Stimulated activated CD4-positive, alpha-beta T cell treated with anti-CD3 and anti-CD28 coated beads, Interleukin-12 subunit alpha, Interleukin-12 subunit beta, amount 100 ng/mL, for 24 hours (primary cell): ENCODE results near the gene BICD1.

Experiments used
- DNase-seq, 2 experiments: peaks; one replicate each; pipeline ENCODE4 v3.0.0-alpha.2; 2020; ENCODE audit warnings: low read depth in 2 of 2

Gene BICD1

GRCh38 chr12:32277774-32278173 is 171.1 kb downstream of the BICD1 start:
- no peak for DNase-seq

DNA sequence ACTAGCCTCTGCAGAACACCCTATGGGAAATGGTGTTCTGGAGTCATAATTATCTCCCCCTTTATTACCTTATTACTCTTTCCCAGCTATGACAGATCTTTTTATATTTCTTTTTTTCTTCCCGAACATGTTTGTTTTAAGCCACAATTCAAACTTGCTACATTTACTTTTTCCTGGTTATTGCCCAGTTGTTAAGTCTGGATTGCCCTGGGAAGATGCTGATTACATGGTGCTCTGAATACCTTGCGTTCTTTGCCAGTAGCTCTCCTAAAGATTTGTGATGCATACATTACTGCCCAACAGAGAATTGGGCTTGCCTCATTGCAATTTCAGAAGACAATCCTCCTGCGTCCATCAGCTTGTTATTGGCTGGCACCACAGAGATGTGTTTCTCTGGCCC is 174.5 kb downstream of the BICD1 start:
- no peak for DNase-seq

GRCh38 chr12:32284561-32284960 is 177.9 kb downstream of the BICD1 start:
- no peak for DNase-seq

GRCh38 chr12:32285021-32285420 is 178.4 kb downstream of the BICD1 start:
- no peak for DNase-seq

DNA sequence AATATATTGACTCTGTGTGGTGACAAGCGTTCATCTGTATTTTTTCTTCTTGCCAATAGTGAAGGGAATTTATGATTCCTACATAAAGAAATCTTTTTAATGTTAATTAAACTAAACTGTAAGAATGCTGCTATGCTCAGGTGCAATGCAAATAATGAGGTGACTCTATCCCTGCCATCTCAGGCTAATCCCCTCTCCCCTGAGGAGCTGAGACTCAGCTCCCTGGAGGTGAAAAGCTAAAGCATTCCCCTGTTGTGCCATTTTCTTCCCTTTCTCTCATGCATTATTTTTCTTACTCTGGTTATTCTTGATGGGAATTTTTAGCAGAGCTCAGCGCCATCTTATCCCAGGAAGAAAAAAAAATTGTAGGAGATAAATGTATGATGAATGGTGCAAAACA is 178.8 kb downstream of the BICD1 start:
- DNase-seq: no peak

DNA sequence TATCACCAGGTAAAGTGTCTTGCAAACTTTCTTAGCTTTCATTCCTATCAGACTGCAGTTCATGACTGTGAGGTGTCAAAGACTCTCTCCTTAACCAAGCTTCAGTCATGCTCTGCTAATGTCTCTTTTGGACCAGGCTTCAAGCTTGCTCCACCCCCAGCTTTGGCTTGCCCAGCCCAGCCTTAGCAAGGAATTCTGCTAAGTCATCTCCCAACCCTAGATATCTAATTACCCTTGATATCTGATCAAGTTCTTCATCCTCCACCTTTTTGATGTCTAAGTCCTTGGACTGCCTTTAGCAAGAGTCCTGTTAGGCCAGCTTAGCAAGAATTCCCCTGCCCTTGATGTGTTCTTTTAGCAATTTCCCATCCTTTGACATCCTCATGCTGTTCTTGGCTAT is 183.8 kb downstream of the BICD1 start:
- no peak for DNase-seq

GRCh38 chr12:32292151-32292550 is 185.5 kb downstream of the BICD1 start:
- no peak for DNase-seq

DNA sequence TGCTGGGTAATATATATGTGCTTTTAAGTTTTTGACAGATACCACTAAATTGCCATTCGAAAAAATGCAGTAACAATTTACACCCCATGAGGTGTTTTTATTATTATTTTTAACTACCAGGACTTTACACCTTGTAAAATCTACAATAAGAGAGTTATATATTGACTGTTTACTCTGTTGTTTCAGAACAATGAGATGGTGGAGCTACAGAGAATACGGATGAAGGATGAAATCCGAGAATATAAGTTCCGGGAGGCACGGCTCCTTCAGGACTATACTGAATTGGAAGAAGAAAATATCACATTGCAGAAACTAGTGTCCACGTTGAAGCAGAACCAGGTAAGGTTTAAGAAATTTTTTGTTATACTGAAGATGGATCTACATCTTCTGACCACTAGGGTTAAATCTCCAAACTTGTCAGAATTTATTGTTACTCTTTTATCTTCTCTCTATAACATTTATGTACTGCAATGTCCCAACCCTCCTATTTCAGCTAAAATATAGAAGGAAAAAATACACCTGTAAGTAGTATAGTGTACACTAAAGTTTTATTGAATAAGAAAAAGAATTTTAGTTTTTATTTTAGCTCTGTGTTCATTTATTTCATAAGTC is 187.3 kb downstream of the BICD1 start:
- no peak for DNase-seq

DNA sequence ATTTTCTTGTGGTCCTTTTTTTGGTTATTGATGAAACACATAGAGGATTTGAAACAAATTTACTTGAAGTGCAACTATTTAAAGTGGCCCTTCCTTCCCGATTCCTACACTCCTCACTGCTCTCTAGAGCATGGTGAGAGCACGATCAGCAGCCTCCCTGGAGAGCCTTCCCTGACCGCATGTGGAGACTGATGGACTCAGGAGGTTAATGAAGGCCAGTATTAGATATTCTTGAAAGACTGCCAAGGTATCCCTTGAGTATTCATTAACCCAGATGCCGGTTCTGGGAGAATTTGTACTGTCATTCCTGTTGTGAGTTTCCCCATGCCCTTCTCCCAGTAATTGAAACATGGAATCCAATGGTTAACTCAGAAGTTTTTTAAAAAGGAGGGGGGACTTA is 189.9 kb downstream of the BICD1 start:
- no peak for DNase-seq

- no peak for DNase-seq
Measured at GRCh38 chr12:32298917-32299316, 192.3 kb downstream of the BICD1 start.

DNA sequence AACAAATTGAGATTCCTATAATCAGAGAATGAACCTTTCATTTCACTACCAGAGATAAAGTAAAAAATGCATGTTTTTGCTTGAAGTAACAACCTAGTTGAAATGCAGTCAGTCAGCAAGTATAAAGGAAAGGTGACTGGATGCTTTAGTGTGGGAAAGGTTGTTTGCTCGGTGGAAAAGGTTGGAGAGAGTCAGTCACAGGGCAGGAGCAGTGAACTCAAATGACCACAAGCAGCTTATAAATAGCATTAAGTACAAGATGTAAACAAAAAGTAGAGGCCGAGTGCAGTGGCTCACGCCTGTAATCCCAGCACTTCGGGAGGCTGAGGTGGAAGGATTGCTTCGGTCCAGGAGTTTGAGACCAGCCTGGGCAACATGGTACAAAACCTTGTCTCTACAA is 194.6 kb downstream of the BICD1 start:
- no peak for DNase-seq

- no peak for DNase-seq
Measured at GRCh38 chr12:32302218-32303173, 195.8 kb downstream of the BICD1 start.

- no peak for DNase-seq
Measured at GRCh38 chr12:32303174-32303549, 196.5 kb downstream of the BICD1 start.

DNA sequence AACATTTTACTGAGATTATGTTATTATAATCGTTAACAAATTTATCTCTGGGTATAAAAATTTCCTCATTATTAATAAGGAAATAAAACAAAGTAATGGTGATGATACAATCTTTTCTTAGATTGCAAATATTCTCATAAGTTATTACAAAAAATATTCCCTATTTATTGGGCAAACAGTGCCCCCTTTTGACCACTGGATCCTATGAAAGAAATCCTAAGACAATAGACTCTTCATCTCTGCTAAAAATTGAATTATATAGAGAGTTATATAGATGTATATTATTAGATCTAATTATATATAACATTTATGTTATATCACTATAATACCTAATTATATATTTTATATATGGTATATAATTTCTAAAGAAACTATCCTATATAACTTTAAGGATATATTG is 198.5 kb downstream of the BICD1 start:
- DNase-seq: no peak

DNA sequence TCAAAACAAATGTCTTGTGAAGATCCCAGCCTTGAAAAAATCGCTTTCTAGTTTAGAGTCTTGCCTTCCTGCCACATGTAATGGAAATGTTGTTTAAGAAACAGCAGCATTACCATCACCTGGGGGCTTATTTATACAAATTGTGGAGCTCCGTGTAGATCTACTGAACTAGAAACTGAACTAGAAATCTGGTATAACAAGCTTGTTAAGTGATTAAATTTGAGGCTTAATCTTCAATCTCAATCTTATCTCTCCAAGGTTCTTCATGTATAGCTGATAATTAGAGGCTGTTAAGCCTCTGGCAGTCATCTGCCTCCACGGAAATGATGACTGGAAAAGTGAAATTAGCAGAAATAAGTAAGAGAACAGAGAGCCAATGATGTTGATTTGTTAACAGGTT is 200.7 kb downstream of the BICD1 start:
- no peak for DNase-seq

DNA sequence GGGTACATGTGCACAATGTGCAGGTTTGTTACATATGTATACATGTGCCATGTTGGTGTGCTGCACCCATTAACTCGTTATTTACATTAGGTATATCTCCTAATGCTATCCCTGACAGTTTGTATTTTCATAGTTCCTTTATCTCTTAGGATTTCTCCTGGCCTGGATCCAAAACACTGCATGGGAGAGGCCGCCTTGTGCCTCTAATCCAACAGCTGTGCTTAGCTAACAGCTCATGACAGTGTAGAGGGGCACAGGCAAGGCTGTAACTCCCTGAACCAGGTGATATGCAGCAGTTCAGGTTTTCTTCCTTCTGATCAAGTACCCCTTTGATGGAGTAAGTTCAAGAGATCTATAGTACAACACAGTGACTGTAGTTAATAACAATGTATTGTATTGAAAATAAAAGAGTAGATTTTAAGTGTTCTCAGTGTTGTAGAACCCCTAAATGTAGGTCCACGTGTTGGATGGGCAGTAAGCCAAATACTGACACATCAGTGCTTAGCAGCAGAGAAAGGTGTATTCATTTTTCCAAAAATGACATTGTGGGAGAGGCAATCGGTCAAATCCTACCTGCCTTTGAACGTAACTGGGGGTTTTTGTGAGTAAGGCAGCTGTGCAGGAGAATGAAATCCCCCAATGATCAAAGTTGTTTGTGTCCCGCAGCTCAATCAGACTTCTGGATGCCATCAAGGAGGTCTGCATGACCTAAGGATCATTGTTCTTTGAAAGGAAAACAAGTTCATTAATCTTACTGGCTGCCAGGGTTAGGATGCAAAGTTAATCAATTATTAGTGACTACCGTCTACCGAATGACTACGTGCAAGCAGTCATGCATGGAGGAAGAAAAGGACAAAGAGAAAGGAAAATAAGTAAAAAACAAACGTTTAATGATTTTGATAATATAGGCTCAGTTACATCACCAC is 203.4 kb downstream of the BICD1 start:
- DNase-seq: no peak

- no peak for DNase-seq
Measured at GRCh38 chr12:32312049-32312670, 205.5 kb downstream of the BICD1 start.

DNA sequence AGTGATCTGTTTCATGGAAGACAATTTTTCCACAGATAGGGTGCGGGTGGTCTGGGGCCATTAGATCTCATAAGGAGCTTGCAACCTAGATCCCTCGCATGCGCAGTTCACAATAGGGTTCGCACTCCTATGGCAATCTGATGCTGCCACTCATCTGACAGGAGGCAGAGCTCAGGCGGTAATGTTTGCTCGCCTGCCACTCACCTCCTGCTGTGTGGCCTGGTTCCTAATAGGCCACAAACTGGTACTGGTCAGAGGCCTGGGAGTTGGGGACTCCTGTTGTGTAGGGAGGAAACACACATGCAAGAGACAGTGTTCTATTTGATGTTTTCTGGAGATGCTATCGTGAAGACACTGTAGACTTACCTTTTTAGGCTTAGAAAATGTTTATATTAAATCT is 215.7 kb downstream of the BICD1 start:
- no peak for DNase-seq

DNA sequence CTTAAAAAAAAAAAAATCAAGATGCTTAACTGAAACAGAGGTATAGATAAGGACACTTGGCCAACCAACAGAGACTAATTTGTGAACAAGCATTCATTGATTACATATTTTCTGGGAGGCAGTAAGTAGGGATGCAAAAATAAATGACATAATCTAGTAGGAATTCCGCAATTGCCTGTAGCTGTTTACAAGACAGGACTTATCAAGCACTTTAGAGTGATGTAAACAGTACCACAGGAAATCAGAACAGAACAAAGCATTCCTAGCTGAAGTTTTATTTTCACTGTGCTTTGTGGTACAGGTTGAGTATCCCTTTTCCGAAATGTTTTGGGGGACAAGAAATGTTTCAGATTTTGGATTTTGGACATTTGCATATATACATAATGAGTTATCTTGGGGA is 224.5 kb downstream of the BICD1 start:
- DNase-seq: no peak

- DNase-seq: no peak
Measured at GRCh38 chr12:32332446-32332845, 225.8 kb downstream of the BICD1 start.

DNA sequence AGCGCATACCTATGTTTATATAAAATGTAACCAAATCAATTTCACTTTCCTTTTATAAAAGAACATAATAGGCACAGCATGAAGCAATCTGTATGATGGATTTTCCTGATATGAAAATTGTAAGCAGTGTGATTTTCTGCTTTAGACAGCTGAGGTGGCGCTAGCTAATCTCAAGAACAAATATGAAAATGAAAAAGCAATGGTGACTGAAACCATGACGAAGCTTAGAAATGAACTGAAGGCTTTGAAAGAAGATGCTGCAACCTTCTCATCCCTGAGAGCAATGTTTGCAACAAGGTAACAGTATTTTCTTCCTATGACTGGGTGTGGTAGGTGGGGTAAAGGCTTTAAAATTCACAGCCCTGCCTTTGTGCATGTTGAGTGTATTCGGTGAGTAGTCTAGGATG is 227.7 kb downstream of the BICD1 start:
- DNase-seq: no peak

DNA sequence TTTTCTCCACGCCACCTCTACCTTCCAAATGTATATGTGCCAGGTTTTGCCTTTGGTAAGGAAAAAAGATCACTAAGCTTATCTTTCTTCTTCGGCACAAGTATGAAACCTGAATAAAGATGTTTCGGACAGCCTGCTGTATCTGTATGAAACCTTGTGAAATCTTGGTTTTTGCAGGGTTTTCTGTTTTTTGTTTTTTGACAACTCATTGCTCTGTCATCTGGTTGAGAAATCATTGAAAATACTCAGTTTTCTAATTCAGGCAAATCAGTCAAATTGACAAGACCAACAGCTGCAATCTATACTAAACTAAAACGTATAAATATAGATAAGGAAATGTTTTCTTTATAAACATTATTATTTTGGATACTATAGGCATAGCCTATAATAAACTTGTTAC is 229.6 kb downstream of the BICD1 start:
- no peak for DNase-seq
